ENCODE data around the gene ZGLP1.

ZGLP1 gene

GRCh38 chr19:10259162-10259905, 50.3 kb downstream of the ZGLP1 start:
- peak overlapping the region in 18 of 21 experiments; percentile 1 to 77 (median 49) for H3K27ac ChIP-seq
- no peak overlapping the region for H3K4me3 ChIP-seq

DNA sequence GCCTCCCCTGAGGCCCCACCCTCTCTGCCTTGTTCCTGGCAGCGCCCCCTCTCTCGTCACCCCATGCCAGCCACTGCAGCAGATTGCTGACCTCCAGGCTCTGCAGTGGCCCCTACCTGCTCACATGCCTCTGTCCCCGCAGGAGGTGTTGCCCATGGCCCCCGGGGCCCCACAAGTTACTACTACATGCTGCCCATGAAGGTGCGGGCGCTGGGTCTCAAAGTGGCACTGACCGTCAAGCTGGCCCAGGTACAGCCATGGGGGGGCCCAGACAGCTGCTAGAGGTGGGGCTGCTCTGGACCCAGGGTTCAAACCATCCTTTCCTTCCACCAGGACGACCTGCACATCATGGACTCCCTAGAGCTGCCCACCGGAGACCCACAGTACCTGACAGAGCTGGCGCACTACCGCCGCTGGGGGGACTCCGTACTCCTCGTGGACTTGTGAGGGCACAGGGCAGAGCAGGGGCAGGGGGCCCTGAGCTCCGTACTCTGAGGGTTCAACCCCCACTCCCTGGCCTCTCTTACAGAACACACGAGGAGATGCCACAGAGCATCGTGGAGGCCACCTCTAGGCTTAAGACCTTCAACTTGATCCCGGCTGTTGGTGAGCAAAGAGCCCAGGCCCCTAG, 51.4 kb downstream of the ZGLP1 start:
- H3K27ac ChIP-seq = no peak overlapping the region

DNA sequence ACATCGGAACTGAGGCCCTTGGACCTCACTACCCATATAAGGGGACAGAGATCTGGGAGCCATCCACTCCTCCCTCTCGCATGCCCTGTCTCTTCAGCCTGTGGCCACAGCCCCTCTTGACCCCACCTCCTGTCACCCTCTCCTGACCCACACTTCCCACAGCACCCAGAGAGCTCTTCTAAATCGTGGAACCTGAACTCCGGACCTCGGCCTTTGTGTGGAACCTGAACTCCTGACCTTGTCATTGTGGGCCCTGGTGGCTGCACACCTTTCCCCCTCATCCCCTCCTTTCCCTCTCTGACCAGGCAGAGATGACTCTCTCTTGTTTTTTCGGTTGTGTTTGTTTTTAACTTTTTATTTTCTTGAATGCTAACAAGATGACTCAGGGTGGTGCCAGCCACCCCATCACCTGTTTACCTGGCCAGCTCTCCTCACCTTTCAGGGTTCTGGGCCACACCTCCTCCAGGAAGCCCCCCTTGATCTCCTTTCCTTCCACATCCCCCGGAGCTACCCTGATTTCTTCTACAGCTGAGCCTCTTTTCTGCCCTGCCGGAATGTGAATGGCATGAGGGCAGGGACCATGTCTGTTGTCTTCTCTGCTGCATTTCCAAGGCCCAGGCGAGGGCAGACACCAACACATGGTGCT, 52.5 kb downstream of the ZGLP1 start:
- H3K4me3 ChIP-seq = no peak overlapping the region
- no peak overlapping the region for H3K27ac ChIP-seq

More for the DNA sequence above, 51.4 kb downstream of the ZGLP1 start:
- H3K4me3 ChIP-seq = no peak overlapping the region

DNA sequence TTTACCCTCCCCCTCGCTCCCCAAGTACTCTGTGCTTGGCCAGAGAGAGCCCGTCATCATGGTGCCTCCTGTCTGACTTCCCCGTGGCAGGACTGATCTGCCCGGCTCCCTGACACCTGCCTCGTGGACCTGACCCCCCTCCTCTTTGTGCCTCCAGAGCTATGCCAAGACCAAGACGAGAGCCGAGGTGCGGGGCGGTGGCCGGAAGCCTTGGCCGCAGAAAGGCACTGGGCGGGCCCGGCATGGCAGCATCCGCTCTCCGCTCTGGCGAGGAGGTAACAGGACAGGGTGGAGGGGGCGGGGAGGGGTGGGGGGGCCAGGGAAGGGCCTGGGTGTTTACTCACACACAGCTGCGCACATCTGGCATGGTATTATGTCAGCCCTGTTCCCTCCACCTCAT, 53.1 kb downstream of the ZGLP1 start:
- H3K4me3 ChIP-seq = no peak overlapping the region
- H3K27ac ChIP-seq = no peak overlapping the region

DNA sequence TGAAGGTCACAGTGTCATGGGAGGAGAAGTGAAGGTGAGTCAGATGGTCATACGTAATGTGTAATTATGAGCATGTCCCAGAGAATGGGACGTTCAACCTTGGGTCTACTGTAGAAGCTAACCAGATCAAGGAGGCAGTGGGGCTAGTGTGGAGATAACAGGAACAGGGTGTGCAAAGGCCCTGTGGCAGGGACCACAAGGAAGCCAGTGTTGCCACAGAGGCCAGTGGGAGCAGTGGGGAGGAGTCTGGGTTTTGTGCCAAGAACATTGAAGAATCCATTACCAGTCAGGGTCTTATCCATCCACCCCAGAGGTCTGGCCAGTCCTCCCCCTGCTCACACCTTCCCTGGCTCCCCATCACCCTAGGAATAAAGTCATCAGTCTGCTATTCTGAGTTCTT, 54.3 kb downstream of the ZGLP1 start:
- no peak overlapping the region for H3K4me3 ChIP-seq
- H3K27ac ChIP-seq = no peak overlapping the region

Data from skin epidermis (tissue), 12 donors.